HG02981 (cell line): ENCODE data around the gene GLP1R.
"Not testable (repeated sequence)": the region's sequence is repeated elsewhere in the genome, so short reads cannot be mapped to it uniquely, and the experiment has no call there.

Source experiments
- ATAC-seq: cut with Tn5 transposase; IDR thresholded peaks from one replicate; pipeline ENCODE4 v1.9.1; 2021; ENCODE audit warnings: mild to moderate bottlenecking, moderate library complexity; ENCODE audit not compliant: unreplicated experiment

Gene GLP1R

GRCh38 chr6:39118921-39119320, 70.3 kb downstream of the GLP1R start:
- no peak for ATAC-seq

GRCh38 chr6:39124114-39124513, 75.5 kb downstream of the GLP1R start:
- no peak for ATAC-seq

DNA sequence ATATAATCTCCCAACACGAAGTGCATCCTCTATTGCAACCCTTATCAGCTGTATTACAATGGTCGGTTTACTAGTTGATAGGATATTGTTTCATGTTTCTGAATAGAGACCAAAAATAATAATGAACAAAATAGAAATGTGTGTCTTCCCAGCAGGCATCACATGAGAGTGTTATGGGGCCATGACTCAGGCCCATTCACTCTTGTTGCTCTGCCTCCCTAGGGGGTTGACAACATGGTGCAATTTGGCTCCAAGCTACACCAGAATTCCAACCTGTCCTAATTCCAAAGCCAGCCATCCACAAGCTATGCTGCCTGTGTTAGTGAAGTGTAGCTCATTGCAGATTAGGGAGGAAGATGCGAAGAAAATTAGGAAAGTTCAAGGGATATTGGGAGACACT, 79.5 kb downstream of the GLP1R start:
- ATAC-seq: no peak

- no peak for ATAC-seq
These were observed 80.3 kb downstream of the GLP1R start for GRCh38 chr6:39128832-39129231.

GRCh38 chr6:39130691-39131090, 82.1 kb downstream of the GLP1R start:
- ATAC-seq: no peak

DNA sequence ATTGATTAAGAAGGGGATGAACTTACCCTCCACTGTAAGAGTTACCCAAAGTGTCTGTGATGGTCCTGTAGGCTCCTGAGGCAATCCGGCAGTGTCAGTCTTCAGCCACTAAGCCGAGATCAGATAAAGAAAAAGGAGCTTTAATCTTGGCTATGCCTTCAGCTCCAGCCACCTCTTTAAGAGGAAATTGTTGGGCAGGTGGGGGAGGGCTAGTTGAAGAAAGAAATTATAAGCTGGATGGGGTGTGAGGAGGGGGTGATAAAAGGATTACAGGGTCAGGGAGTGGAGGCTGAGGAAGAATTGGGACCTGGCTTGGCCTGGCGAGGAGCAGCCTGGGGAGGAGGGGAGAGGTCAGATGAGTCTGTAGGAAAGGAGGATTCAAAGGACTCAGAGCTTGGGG, 86.2 kb downstream of the GLP1R start:
- ATAC-seq: not testable (repeated sequence)

- not testable (repeated sequence) for ATAC-seq
These were observed 87.6 kb downstream of the GLP1R start for GRCh38 chr6:39136207-39136606.

DNA sequence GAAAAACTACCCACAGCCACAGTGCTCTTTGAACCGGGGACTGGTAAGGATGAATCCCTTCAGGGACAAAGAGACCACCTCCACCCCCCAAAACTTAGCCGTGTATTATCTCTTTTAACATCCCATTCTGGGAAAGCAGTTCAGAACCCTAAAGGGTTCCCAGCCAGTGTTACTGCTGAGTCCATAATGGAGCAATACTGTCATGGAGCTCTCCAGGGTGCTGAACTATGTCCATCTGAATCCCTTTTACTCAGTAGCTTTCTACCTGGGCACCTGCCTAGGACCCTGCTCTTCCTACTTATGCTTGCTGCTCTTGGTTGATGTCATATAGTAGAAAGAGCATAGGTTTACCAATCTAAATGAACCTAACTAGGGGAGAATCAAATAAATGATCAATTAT, 88.7 kb downstream of the GLP1R start:
- ATAC-seq: no peak
